Measurements from ENCODE around the gene ASCC2. TPM values are rescaled to one million over a fixed set of nuclear protein-coding genes. Genes with fewer than 3 reads are reported as not detected.

Gene ASCC2
- total RNA-seq, 1 donor from 2014 or later, result 44.6 TPM

DNA sequence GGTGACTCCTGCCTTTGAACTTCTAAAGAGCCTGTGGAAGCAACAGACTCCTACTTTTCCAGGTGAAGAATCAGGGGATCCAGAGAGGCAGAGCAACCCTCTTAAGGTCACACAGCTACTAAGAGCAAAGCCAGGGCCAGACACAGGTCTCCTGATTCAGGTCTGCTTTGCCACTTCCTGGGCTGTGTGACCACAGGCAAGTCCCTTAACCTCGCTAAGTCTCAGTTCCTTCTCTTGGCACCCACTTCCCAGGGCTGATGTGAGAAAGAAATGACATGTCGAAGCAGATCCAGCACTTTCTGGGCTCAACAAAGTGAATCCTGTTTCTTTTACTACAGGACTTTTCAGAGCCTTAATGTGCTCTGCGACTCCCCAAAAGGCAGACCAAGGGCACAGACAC, 40.7 kb downstream of the ASCC2 start:
- no peak overlapping the region for H3K27ac Mint-ChIP-seq (ENCODE audit: unreplicated experiment)
- no peaks in the 10 kb centered on the region for H3K27me3 Mint-ChIP-seq (ENCODE audit: low read depth)
- H3K4me3 Mint-ChIP-seq, result no peak overlapping the region
- no peaks in the 10 kb centered on the region for H3K4me1 Mint-ChIP-seq
- TF ChIP-seq, protein P1, sequence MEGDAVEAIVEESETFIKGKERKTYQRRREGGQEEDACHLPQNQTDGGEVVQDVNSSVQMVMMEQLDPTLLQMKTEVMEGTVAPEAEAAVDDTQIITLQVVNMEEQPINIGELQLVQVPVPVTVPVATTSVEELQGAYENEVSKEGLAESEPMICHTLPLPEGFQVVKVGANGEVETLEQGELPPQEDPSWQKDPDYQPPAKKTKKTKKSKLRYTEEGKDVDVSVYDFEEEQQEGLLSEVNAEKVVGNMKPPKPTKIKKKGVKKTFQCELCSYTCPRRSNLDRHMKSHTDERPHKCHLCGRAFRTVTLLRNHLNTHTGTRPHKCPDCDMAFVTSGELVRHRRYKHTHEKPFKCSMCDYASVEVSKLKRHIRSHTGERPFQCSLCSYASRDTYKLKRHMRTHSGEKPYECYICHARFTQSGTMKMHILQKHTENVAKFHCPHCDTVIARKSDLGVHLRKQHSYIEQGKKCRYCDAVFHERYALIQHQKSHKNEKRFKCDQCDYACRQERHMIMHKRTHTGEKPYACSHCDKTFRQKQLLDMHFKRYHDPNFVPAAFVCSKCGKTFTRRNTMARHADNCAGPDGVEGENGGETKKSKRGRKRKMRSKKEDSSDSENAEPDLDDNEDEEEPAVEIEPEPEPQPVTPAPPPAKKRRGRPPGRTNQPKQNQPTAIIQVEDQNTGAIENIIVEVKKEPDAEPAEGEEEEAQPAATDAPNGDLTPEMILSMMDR (conservative IDR thresholded peaks at IDR 0.05), result no peak
- H3K36me3 Mint-ChIP-seq (ENCODE audit: low read depth), result no peaks in the 10 kb centered on the region
- H3K9me3 Mint-ChIP-seq, result no peaks in the 10 kb centered on the region
- DNase-seq (ENCODE audit: low read depth, low spot score), result no peak

- Mint-ChIP-seq H3K9me3 (no peaks in the 10 kb centered on the region), H3K4me3 (no peak overlapping the region), H3K4me1 (no peaks in the 10 kb centered on the region), H3K36me3 (ENCODE audit: low read depth) (no peaks in the 10 kb centered on the region), H3K27ac (ENCODE audit: unreplicated experiment) (no peak overlapping the region), H3K27me3 (ENCODE audit: low read depth) (no peaks in the 10 kb centered on the region)
- no peak for DNase-seq (ENCODE audit: low read depth, low spot score)
- TF ChIP-seq, protein P1 (conservative IDR thresholded peaks at IDR 0.05), result no peak
Measured at GRCh38 chr22:29795663-29796062, 42.4 kb downstream of the ASCC2 start.

- TF ChIP-seq, protein P1 (conservative IDR thresholded peaks at IDR 0.05), result no peak
- Mint-ChIP-seq H3K27me3 (ENCODE audit: low read depth) (no peaks in the 10 kb centered on the region), H3K9me3 (no peaks in the 10 kb centered on the region), H3K4me1 (no peaks in the 10 kb centered on the region), H3K36me3 (ENCODE audit: low read depth) (peaks cover 4% of the 10 kb centered on the region), H3K27ac (ENCODE audit: unreplicated experiment) (no peak overlapping the region), H3K4me3 (no peak overlapping the region)
- no peak for DNase-seq (ENCODE audit: low read depth, low spot score)
Measured at GRCh38 chr22:29793396-29793795, 44.7 kb downstream of the ASCC2 start.

DNA sequence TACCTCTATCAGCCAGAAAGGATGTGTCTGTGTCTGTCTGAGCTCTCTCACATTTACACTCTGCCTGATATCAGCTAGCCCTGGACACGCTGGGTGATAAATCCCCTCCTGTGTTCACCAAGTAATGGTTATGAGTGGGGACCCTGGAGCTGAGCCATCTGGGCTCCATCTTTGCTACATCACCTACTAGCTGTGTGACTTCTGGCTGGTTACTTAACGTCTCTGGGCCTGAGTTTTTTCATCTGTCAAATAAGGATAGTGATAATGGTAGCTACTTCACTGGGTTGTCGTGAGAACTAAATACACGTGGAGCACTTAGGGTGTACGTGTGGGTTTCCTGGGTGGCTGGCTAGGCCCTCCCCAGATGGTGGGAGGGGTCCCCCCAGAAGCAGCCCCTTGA, 48.0 kb downstream of the ASCC2 start:
- no peaks in the 10 kb centered on the region for H3K9me3 Mint-ChIP-seq
- no peak overlapping the region for H3K27ac Mint-ChIP-seq (ENCODE audit: unreplicated experiment)
- H3K4me1 Mint-ChIP-seq, result peaks cover 15% of the 10 kb centered on the region
- no peak overlapping the region for H3K4me3 Mint-ChIP-seq
- peaks cover 6% of the 10 kb centered on the region for H3K36me3 Mint-ChIP-seq (ENCODE audit: low read depth)
- DNase-seq (ENCODE audit: low read depth, low spot score), result no peak
- no peaks in the 10 kb centered on the region for H3K27me3 Mint-ChIP-seq (ENCODE audit: low read depth)
- TF ChIP-seq, protein P1 (conservative IDR thresholded peaks at IDR 0.05), result no peak

DNA sequence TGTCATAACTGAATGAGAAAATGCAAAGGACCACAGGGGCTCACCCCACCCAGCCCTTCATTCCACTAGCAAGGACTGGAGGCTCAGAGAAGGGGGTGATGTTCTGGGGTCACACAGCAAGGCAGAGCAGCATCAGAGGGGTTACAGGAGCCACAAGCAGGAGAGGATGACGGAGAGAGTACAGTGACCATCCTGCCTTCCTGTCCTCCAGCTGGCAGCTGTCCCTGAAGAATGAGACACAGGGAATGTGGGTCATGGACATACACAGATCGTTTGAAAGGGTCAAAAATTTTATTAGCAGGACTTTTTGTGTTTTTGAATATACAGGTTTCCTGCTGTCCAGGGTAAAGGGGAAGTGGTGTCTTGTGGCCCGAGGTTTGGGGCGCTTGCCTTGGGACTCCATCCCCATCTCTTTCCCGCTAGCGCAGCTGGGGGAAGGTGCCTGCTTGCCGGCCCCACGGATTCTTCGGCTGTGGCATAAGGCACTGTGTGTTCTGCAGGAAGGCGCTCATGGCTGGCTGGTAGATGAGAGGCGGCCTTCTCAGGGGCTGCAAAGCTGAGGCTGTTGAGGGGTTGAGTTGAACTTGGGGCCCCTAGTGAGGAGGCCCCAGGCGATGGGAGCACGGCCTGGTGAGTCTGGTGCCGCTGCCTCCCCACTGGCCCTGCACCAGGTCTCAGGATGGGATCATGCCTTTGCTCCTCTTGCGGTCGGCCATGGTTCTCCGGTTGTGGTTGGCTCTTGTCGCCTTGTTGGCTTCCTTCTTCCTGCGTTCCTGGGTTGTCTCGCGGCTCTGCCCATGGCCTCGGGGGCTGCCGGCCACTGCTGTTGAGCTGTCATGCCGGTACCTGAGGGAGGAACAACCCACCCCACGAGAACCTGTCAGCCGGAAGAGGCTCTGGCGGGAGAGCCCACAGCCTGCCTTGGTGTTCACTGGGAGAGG, 49.5 kb downstream of the ASCC2 start:
- TF ChIP-seq, protein P1 (conservative IDR thresholded peaks at IDR 0.05), result no peak
- Mint-ChIP-seq H3K27me3 (ENCODE audit: low read depth) (no peaks in the 10 kb centered on the region), H3K4me1 (peaks cover 15% of the 10 kb centered on the region), H3K9me3 (no peaks in the 10 kb centered on the region), H3K27ac (ENCODE audit: unreplicated experiment) (no peak overlapping the region), H3K36me3 (ENCODE audit: low read depth) (peaks cover 6% of the 10 kb centered on the region), H3K4me3 (no peak overlapping the region)
- DNase-seq (ENCODE audit: low read depth, low spot score), result no peak
